Stimulated activated effector memory CD8-positive, alpha-beta T cell treated with anti-CD3 and anti-CD28 coated beads, Interleukin-12 subunit alpha, Interleukin-12 subunit beta, amount 100 ng/mL, for 72 hours (primary cell): ENCODE data around the gene MOV10L1.
A peak's percentile ranks its signal among the peaks of the same experiment; 100 is the strongest.

Experiments used
- ATAC-seq: fragments of 150-1000 bp; cut with Tn5 transposase; 2 replicates; pipeline ENCODE4 v1.10.0; 2021
- DNase-seq, 2 donors: peaks; one replicate each; pipeline ENCODE4 v3.0.0; 2021 to 2022; ENCODE audit warnings: low spot score in 2 of 2
- H3K27ac Mint-ChIP-seq: one replicate; pipeline ENCODE4 v1.8.0; 2022; ENCODE audit warnings: mild to moderate bottlenecking, mixed read lengths
- H3K36me3 Mint-ChIP-seq: one replicate; pipeline ENCODE4 v1.8.0; 2022; ENCODE audit warnings: mild to moderate bottlenecking, mixed read lengths
- H3K4me1 Mint-ChIP-seq: one replicate; pipeline ENCODE4 v1.8.0; 2022; ENCODE audit warnings: mixed read lengths
- H3K4me3 Mint-ChIP-seq: one replicate; pipeline ENCODE4 v1.8.0; 2022; ENCODE audit warnings: mild to moderate bottlenecking, mixed read lengths
- H3K9me3 Mint-ChIP-seq: one replicate; pipeline ENCODE4 v1.8.0; 2022; ENCODE audit warnings: mixed read lengths

MOV10L1 gene

DNA sequence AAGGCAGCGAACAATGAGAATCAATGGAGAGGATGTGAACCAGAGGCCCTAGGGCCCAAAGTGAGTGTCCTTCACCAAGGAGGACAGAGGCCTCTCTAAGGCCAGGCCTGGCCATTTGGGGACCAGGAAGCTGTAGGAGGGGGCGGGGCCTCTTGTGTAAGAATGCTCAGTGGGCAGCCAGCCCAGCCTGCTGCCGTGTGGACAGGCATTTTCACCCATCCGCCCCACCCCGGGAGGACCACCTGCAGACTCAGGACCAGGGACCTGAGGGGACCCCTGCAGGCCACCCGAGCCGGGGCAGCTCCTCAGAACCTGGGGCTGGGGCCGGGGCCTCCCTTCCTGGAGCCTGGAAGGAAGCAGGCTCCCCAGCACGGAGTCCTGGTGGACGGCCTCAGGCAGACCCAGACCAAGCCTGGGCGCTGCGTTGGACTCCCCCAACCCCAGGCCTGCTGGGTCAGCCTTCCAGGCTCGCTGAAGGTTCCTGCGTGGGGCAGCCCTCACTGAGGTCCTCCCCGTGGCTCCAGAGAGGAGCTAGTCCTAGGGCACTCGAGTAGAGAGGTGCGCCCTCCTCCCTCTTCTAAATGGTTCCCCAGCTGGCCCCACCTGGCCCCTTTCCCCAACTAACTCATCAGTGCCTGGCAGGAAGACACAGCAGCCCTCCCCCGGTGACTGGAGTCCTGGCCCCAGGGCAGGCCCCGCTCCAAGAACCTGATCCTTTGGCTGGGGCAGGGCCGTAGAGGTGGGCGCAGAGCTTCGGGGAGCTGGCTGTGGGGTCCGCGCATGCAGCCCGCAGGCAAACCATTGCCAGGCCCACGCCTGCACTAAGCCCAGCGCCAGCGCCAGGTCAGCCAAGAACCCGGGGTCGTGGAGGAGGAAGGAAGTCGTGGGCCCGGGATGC, 94.4 kb downstream of the MOV10L1 start:
- Mint-ChIP-seq H3K9me3 (no peaks in the 10 kb centered on the region), H3K4me3 (peak overlapping the region; percentile 90), H3K4me1 (peaks cover 32% of the 10 kb centered on the region), H3K36me3 (peaks cover 17% of the 10 kb centered on the region), H3K27ac (peak overlapping the region; percentile 84)
- ATAC-seq, result no peak
- no peak for DNase-seq

DNA sequence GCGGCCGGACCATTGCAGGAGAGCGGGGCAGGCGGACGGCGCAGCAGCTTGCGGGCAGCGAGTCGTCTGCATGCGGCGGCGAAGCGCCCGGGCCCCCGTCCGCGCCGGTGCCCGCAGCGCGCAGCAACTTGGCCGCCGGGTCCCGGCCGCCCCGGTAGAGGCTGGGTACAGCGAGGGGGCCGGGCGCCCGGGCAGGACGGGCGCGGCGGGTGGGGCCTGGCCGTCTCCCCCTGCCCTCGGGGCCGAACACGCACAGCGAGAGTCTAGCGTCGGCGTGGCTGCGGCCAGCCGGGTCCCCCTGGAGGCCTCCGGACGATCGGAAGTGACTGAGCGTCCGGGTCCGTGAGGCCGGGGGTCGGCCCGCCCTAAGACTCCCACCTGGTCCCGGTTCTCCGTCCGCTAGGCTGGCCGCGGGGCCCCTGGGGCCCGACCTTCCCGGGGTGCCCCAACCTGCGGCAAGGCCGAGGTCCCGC, 95.1 kb downstream of the MOV10L1 start:
- Mint-ChIP-seq H3K4me1 (peaks cover 33% of the 10 kb centered on the region), H3K4me3 (peak overlapping the region; percentile 90), H3K27ac (peak overlapping the region; percentile 61), H3K9me3 (no peaks in the 10 kb centered on the region), H3K36me3 (peaks cover 17% of the 10 kb centered on the region)
- ATAC-seq (no peak), DNase-seq (no peak)

DNA sequence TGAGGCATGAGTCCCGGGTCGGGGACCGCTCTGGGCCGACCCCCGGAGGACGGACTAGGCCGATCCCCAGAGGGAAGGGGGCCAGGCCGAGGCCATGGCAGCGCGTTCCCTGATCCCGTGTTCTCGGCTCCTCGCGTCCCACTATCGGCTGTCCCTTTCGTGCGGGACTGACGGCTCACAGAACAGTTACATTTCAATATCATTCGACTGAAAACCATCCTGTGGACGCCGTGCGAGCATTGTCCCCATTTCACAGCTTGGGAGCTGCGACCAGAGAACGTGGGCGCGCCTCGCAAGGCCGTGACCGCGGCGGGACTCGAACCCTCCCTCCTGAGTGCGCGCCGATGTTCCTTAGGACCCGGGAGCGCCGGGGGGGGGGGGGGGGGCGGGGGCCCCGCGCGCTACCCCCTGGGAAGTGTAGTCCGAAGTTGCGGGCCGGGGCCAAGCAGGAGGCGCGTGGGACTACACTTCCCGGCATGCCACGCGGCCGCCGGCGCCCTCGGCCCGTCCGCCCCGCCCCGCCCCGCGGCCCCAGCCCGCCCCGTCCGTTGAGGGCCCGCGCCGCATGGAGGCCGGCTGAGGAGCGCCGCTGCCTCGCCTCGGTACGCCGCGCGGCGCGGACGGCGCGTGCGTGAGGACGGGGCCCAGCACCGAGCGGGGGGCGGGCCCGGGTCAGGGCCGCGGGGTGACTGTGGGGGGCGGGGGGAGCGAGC, 95.7 kb downstream of the MOV10L1 start, which contains the start of gene TRABD:
TSS of gene TRABD (plus strand) at position 539 of the 713 bp plus-strand sequence. CDS start 7,148 bp downstream, outside the sequence.
- H3K4me3 Mint-ChIP-seq, result peak within 1 kb of the TSS; percentile 90
- ATAC-seq, result peak; percentile 80
- peaks cover 29% of the 10 kb centered on the region for H3K4me1 Mint-ChIP-seq
- DNase-seq, result peak; percentile 79 to 87
- no peaks in the 10 kb centered on the region for H3K9me3 Mint-ChIP-seq
- peaks cover 21% of the 10 kb centered on the region for H3K36me3 Mint-ChIP-seq
- H3K27ac Mint-ChIP-seq, result peak within 1 kb of the TSS; percentile 94

DNA sequence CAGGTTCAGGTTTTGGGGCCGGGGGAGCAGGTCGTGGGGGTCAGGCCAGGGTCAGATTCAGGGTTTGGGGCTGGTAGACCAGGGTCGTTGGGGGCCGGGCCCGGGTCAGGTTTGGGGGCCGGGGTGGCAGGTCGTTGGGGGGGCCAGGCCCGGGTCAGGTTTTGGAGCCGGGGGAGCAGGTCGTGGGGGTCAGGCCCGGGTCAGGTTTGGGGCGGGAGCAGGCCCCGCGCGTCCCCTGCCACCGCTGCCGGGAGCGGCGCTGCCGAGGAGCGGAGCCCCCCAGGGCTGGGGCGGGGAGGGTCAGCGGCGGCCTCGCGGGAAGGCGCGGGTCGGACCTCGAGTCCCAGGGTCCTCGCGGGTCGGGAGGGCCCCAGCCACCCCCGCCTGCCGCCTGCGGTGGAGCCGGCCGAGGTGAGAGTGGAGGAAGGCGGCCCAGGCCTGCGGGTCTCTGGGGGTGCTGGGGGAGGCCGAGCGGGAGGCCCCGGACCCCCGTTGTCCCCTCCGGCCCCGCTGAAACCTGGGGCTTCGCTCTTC, 96.4 kb downstream of the MOV10L1 start:
- DNase-seq (no peak), ATAC-seq (no peak)
- peaks cover 28% of the 10 kb centered on the region for H3K36me3 Mint-ChIP-seq
- H3K27ac Mint-ChIP-seq, result peak overlapping the region; percentile 94
- H3K4me1 Mint-ChIP-seq, result peaks cover 33% of the 10 kb centered on the region
- H3K9me3 Mint-ChIP-seq, result no peaks in the 10 kb centered on the region
- H3K4me3 Mint-ChIP-seq, result peak overlapping the region; percentile 90

DNA sequence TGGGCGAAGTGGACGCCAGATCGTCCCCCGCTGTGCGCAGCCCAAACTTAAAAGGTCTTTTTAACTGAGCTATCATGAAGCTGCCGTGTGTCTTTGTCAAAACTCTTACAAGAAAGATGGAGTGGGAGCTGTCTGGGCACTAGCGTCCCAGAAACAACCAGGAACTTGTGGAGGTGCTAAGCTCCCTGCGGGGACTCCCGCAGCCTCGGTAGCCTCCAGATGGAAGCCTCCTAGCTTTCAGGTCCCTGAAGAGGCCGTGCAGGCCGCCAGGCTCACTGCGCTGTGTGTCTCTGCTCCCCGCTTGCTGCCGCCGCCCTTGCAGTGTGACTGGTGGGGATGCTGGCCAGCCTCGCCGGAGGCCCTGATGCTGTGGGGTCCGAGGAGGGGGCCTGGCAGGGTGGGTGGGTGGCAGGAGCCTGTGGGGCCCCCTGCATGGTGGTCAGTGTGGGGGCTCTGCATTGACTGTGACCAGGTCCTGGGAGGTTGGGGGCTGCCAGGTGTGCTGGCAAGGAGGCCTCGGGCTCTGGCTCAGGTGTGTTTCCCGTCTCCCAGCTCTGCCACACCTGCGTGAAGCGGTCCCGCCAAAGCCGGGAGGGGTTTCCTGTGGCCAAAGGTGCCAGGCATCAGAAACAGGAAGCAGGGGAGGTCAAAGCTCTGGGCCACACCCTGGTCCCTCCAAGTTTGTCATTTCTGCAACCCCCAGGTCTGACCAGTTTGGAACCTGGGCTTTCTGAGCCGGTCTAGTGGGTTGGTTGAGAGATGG, 97.1 kb downstream of the MOV10L1 start:
- DNase-seq, result no peak
- Mint-ChIP-seq H3K4me3 (peak overlapping the region; percentile 90), H3K9me3 (no peaks in the 10 kb centered on the region), H3K36me3 (peaks cover 35% of the 10 kb centered on the region), H3K27ac (peak overlapping the region; percentile 94), H3K4me1 (peaks cover 40% of the 10 kb centered on the region)
- ATAC-seq, result no peak

DNA sequence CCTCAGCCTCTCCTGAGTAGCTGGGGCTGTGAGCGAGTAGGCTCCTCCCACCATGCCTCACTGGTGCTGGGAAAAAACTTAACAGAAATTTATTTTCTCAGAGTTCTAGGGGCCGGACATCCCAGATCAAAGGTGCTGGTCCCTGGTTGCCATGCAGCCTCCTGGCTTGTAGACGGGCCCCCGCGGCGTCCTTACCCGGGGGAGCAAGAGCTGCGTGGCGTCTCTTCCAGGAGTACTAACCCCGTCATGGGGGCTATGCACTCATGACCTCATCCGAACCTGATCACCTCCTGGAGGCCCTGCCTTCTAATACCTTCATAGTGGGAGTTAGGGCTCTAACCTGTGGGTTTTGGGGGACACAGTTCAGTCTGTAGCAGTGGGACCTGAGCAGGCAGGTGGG, 98.5 kb downstream of the MOV10L1 start:
- peak overlapping the region; percentile 90 for H3K4me3 Mint-ChIP-seq
- peak overlapping the region; percentile 26 for H3K27ac Mint-ChIP-seq
- no peak for ATAC-seq
- peaks cover 53% of the 10 kb centered on the region for H3K4me1 Mint-ChIP-seq
- peaks cover 45% of the 10 kb centered on the region for H3K36me3 Mint-ChIP-seq
- H3K9me3 Mint-ChIP-seq, result no peaks in the 10 kb centered on the region
- no peak for DNase-seq

DNA sequence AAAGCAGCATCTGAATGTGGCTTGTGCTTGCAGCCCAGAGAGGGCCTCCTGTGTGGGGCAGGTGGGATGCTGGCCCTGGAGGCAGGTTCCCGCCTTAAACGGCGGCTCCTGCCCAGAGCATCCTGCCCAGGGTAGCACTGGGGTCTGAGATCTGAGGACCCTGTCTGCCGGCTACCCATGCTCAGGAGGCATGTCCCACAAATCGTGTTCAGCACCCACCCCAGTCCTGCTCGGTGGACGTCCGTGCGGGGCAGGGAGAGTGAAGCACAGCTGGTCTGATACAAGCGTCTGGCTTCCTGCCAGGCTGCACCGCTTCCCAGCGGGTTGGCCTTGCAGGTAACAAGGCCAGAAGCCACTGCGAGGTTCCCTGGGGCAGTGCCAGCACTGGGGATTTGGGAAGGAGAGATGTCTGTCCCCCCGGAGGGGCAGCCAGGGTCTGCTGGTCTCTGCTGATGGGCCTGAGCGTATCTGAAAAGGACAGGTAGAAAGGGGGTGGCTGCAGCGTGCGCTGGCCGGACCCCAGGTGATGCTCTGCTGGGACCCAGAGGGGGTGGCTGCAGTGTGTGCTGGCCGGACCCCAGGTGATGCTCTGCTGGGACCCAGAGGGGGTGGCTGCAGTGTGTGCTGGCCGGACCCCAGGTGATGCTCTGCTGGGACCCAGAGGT, 99.5 kb downstream of the MOV10L1 start:
- Mint-ChIP-seq H3K9me3 (no peaks in the 10 kb centered on the region), H3K4me3 (peak overlapping the region; percentile 87), H3K4me1 (peaks cover 48% of the 10 kb centered on the region), H3K36me3 (peaks cover 50% of the 10 kb centered on the region), H3K27ac (peak overlapping the region; percentile 96)
- ATAC-seq, result no peak
- DNase-seq, result no peak

DNA sequence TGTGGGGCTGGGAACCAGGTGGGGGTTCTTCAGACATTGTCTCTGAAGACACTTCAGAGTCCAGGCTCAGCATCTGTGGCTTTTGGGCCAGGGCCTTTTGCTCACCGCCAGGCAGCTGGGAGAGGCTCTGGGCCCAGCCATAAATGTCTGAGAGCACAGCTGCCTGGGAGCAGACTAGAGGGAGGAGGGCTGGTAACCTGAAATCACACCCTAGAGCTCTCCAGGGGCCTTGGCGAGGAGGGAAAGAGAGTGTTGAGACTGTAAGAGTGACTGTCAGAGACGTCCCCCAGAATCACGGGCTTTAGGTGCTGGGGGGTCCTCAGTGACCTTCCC, 100.0 kb downstream of the MOV10L1 start:
- peaks cover 55% of the 10 kb centered on the region for H3K36me3 Mint-ChIP-seq
- no peaks in the 10 kb centered on the region for H3K9me3 Mint-ChIP-seq
- no peak for DNase-seq
- ATAC-seq, result peak; percentile 0
- H3K4me3 Mint-ChIP-seq, result peak overlapping the region; percentile 87
- peak overlapping the region; percentile 96 for H3K27ac Mint-ChIP-seq
- peaks cover 43% of the 10 kb centered on the region for H3K4me1 Mint-ChIP-seq

DNA sequence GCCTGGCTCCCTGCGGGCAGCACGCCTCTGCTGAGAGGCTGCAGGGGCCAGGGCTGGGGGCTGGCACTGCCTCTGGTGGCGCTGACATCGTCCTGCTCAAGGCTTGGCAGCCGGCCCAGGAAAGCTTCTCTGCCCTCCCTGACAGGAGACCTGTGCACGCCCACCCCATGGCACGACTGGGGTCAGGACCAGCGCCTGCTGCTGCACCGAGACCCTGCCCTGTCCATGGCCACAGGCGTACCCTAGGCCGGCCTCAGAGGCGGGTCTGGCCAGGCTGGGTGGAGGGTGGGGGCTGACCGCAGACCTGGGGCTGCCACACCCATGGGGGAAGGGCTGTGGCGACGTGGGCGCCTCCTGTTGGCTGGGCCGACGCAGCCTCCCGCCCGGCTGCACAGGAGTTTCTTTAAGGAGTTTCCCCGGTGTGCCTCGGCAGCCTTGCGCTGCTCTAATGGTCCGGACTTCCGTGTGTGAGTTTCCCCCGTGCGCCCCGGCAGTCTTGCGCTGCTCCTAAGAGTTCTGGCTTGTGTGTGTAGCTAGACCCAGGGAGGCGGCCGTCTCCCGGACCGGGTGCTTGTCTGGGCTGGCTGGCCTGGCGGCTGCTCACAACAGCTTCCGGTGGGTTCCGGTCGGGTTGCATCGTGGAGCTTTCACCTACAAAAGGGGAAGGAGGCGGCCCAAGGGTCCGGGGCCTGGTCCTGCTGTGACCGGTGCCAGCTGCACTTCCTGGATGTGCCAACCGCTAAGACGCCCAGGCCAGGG, 100.6 kb downstream of the MOV10L1 start:
- Mint-ChIP-seq H3K27ac (peak overlapping the region; percentile 96), H3K9me3 (no peaks in the 10 kb centered on the region), H3K4me1 (peaks cover 43% of the 10 kb centered on the region), H3K36me3 (peaks cover 61% of the 10 kb centered on the region), H3K4me3 (peak overlapping the region; percentile 87)
- ATAC-seq (peak; percentile 61), DNase-seq (peak; percentile 64 to 90)

DNA sequence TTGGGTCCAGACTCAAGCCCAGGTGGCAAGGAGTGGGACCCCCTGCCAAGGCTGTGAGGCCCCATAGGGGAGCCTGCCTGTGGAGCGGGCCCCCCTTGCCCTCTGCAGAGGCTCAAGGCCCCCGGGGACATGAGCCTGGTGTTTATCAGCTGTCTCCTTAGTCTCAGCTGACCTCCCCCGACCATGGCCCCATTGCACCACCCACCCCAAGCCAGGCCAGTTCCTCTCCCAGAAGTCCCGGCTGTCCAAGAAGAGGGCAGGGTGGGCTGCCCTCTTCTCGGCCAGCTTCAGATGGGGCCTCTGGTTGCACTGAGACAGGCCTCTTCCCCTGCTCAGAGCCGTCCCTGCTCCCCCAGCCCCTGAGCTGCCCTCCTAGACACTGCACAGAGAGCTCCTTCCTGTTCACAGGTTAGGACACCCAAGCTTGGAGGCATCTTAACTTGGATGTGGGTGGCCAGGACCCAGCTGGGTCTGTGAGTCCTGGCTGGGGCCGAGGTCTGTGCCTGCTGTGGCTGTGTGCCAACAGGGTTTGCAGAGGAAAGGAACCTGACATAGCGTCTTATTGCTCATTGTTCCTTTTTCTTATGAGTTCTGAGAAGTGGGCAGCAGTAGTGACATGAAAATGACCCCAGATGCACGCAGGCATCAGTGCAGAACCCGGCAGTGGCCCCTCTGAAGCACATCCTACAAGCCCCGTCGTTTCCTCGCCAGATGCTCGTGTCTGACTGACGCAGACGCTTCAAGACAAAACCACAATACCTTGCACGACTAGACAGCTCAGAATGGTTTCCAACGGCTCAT, 101.3 kb downstream of the MOV10L1 start:
- Mint-ChIP-seq H3K4me3 (peak overlapping the region; percentile 87), H3K27ac (peak overlapping the region; percentile 96), H3K36me3 (peaks cover 68% of the 10 kb centered on the region), H3K4me1 (peaks cover 43% of the 10 kb centered on the region), H3K9me3 (no peaks in the 10 kb centered on the region)
- ATAC-seq (peak; percentile 80), DNase-seq (peak; percentile 47 to 77)

DNA sequence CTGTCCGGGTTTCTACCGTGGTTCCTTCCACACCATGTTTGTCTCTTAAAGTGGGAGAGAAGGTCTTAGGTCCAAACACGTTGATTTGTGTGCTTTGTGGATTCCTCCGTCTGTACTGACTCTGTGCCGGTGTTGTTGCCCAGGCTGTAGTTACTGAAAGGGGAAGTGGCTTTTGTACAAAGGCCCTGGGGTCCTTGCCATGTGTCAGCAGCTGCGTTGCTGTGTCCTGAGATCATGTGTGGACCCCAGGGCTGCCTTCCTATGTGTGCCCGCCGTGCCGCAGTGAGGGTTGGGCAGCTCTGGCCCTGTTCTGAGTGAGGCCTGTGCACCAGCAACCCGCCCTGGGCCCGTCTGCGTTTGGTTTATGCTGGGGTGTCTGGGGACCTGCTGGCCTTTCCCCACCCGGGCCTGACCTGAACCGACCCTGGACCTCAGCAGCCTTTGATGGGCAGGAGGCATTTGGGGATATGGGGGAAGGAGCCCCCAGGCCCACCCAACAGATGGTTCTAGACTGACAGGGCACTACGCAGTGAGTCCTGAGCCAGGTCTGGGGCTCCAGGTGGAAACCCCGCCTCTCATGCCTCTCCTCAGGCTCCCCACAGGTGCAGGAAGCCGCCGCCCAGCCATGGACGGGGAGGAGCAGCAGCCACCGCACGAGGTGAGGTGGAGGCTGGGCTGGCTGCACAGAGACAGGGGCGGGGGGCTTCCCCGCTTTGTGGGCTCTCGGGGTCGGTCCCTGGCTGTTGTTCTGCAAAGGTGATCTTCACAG, 102.8 kb downstream of the MOV10L1 start:
- no peak for ATAC-seq
- peak overlapping the region; percentile 96 for H3K27ac Mint-ChIP-seq
- H3K4me3 Mint-ChIP-seq, result peak overlapping the region; percentile 87
- no peaks in the 10 kb centered on the region for H3K9me3 Mint-ChIP-seq
- H3K36me3 Mint-ChIP-seq, result peaks cover 71% of the 10 kb centered on the region
- no peak for DNase-seq
- H3K4me1 Mint-ChIP-seq, result peaks cover 37% of the 10 kb centered on the region

DNA sequence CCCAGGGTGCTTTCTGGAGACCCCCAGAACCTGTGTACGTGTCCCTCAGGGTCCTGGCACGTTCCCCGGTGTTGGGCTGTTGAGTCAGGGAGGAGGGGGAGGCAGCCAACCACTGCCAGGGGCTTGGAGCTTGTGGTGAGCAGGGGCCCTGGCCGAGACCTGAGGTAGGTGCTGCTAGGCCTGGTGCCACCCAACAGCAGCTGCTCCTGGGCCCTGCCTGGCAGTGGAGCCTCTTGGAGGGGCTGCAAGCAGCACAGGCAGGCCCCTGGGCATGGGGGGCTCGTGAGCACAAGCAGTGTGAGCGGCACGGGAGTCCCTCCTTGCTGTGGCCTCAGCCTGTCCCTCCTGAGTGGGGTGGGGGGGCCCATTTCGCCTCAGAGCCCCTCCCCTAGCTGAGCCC, 103.8 kb downstream of the MOV10L1 start:
- H3K4me1 Mint-ChIP-seq, result peaks cover 35% of the 10 kb centered on the region
- ATAC-seq, result no peak
- H3K4me3 Mint-ChIP-seq, result no peak overlapping the region
- H3K27ac Mint-ChIP-seq, result peak overlapping the region; percentile 61
- DNase-seq, result no peak
- no peaks in the 10 kb centered on the region for H3K9me3 Mint-ChIP-seq
- H3K36me3 Mint-ChIP-seq, result peaks cover 70% of the 10 kb centered on the region
